Measurements from ENCODE around the gene TTLL9. TPM values are rescaled to one million over a fixed set of nuclear protein-coding genes. Genes with fewer than 3 reads are reported as not detected.

TTLL9 gene
- total and polyA plus RNA-seq, 2 donors (not counting 1 experiment from before 2014, with no cell fraction given): 0.74 to 0.76 TPM

DNA sequence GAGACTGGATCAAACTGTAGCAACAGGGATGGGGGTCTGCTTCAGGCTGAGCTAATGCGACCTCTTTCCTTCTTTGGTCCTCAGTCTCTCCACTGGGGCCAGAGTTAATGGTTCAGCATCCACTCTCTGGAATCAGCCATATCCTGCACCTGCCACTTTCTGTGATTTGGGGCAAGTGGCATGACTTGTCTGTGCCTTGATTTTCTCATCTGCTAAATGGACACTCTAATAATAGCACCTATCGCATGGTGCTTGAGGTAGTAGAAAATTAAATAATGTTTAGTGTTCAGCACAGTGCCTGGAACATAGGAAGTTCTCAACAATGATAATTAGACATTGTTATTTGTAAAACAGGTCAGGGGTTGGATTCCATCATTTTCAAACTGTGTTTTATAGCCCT is 103.9 kb downstream of the TTLL9 start:
- Histone ChIP-seq H3K4me2 (replicated peaks; ENCODE audit: low read depth, low read length, poor library complexity, severe bottlenecking) (no peak overlapping the region), H3K9me3 (ENCODE audit: control extremely low read depth in 1 of 3, control insufficient read depth in 2 of 3, insufficient read depth in 1 of 3, low read length in 2 of 3) (no peaks in the 10 kb centered on the region), H3K27ac (ENCODE audit: low read length in 2 of 2) (no peak overlapping the region), H2AFZ (ENCODE audit: insufficient read depth, low read depth, low read length, poor library complexity, severe bottlenecking) (no peak overlapping the region), H3K4me1 (ENCODE audit: control insufficient read depth in 2 of 2, insufficient read depth in 2 of 2, low read length in 2 of 2) (no peaks in the 10 kb centered on the region), H3K27me3 (replicated peaks in 1 of 4; ENCODE audit: control extremely low read depth in 1 of 4, control insufficient read depth in 3 of 4, insufficient read depth in 4 of 4, low read length in 3 of 4) (peaks cover 0 to 26% (median 5%) of the 10 kb centered on the region in 4 experiments), H3K9ac (ENCODE audit: low read length) (no peak overlapping the region), H3K36me3 (replicated peaks in 1 of 2; ENCODE audit: control extremely low read depth in 1 of 2, control insufficient read depth in 1 of 2, extremely low read depth in 1 of 2, insufficient read depth in 2 of 2, low read length in 1 of 2) (no peaks in the 10 kb centered on the region), H3K4me3 (ENCODE audit: control extremely low read depth in 1 of 5, extremely low read depth in 1 of 5, insufficient read depth in 1 of 5, low read depth in 2 of 5, low read length in 4 of 5) (no peak overlapping the region), H3K79me2 (ENCODE audit: control insufficient read depth, insufficient read depth, low read length) (no peaks in the 10 kb centered on the region), H4K20me1 (ENCODE audit: control insufficient read depth, insufficient read depth, low read length, poor library complexity, severe bottlenecking) (no peaks in the 10 kb centered on the region)
- ATAC-seq (ENCODE audit: low read depth): no peak
- TF ChIP-seq, protein P1, sequence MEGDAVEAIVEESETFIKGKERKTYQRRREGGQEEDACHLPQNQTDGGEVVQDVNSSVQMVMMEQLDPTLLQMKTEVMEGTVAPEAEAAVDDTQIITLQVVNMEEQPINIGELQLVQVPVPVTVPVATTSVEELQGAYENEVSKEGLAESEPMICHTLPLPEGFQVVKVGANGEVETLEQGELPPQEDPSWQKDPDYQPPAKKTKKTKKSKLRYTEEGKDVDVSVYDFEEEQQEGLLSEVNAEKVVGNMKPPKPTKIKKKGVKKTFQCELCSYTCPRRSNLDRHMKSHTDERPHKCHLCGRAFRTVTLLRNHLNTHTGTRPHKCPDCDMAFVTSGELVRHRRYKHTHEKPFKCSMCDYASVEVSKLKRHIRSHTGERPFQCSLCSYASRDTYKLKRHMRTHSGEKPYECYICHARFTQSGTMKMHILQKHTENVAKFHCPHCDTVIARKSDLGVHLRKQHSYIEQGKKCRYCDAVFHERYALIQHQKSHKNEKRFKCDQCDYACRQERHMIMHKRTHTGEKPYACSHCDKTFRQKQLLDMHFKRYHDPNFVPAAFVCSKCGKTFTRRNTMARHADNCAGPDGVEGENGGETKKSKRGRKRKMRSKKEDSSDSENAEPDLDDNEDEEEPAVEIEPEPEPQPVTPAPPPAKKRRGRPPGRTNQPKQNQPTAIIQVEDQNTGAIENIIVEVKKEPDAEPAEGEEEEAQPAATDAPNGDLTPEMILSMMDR (IDR thresholded peaks at IDR 0.05): no peak
- TF ChIP-seq EZH2 (IDR thresholded peaks at IDR 0.05; ENCODE audit: borderline replicate concordance, insufficient read depth, low read depth, low read length, poor library complexity, severe bottlenecking): no peak
- ChIA-PET POLR2A (no interaction called here), CTCF (no interaction called here)
- no peak for DNase-seq
- H3K27ac Mint-ChIP-seq: no peak overlapping the region
- 100% methylated on average over 1 of the region's 2 CpGs for WGBS (ENCODE audit: insufficient coverage)
- intact Hi-C loops (cut with micrococcal nuclease): no loop called here
- H3K9me3 Mint-ChIP-seq (ENCODE audit: insufficient read depth): no peaks in the 10 kb centered on the region
- H3K4me1 Mint-ChIP-seq: no peaks in the 10 kb centered on the region
- H3K27me3 Mint-ChIP-seq: peaks cover 56% of the 10 kb centered on the region
- no peak overlapping the region for H3K4me3 Mint-ChIP-seq

DNA sequence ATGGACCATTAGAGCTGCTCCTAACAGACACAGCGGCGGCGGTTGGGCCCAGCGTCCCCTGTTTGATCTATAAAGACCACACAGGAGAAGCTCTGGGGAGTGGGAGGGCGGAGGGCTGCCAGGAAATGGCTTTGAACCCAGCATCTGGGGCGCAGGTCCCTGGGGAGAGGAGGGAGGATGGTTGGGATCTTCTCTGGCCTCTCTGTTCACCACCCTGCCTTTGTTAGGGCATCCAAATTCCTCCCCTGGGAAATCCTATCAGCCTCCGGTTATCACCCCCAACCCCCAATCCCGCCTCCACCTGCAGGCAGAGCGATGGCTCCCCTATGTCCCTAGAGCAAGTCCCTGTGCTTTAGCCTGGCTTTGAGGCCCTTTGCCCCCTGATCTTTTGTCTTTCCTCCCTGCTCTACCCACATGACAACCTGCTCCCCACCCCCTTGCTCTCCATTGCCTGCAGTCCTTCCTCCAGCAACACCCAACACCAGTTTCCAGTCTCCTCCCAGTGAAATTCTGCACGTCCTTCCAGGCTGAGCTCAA is 104.6 kb downstream of the TTLL9 start:
- no peak for DNase-seq
- Histone ChIP-seq H3K27ac (ENCODE audit: low read length in 2 of 2) (no peak overlapping the region), H3K4me1 (ENCODE audit: control insufficient read depth in 2 of 2, insufficient read depth in 2 of 2, low read length in 2 of 2) (no peaks in the 10 kb centered on the region), H2AFZ (ENCODE audit: insufficient read depth, low read depth, low read length, poor library complexity, severe bottlenecking) (no peak overlapping the region), H3K79me2 (ENCODE audit: control insufficient read depth, insufficient read depth, low read length) (no peaks in the 10 kb centered on the region), H3K36me3 (replicated peaks in 1 of 2; ENCODE audit: control extremely low read depth in 1 of 2, control insufficient read depth in 1 of 2, extremely low read depth in 1 of 2, insufficient read depth in 2 of 2, low read length in 1 of 2) (no peaks in the 10 kb centered on the region), H3K9ac (ENCODE audit: low read length) (no peak overlapping the region), H3K4me3 (ENCODE audit: control extremely low read depth in 1 of 5, extremely low read depth in 1 of 5, insufficient read depth in 1 of 5, low read depth in 2 of 5, low read length in 4 of 5) (no peak overlapping the region), H3K4me2 (replicated peaks; ENCODE audit: low read depth, low read length, poor library complexity, severe bottlenecking) (no peak overlapping the region), H3K27me3 (replicated peaks in 1 of 4; ENCODE audit: control extremely low read depth in 1 of 4, control insufficient read depth in 3 of 4, insufficient read depth in 4 of 4, low read length in 3 of 4) (peaks cover 0 to 18% (median 4%) of the 10 kb centered on the region in 4 experiments), H4K20me1 (ENCODE audit: control insufficient read depth, insufficient read depth, low read length, poor library complexity, severe bottlenecking) (no peaks in the 10 kb centered on the region), H3K9me3 (ENCODE audit: control extremely low read depth in 1 of 3, control insufficient read depth in 2 of 3, insufficient read depth in 1 of 3, low read length in 2 of 3) (no peaks in the 10 kb centered on the region)
- H3K9me3 Mint-ChIP-seq (ENCODE audit: insufficient read depth): no peaks in the 10 kb centered on the region
- no peaks in the 10 kb centered on the region for H3K4me1 Mint-ChIP-seq
- ChIA-PET POLR2A (no interaction called here), CTCF (interaction anchor here (1.2 kb wide), 1 partner anchor 128 kb away, joined by 3 read pairs; no protein-coding TSS in a partner anchor)
- peaks cover 55% of the 10 kb centered on the region for H3K27me3 Mint-ChIP-seq
- no peak for TF ChIP-seq EZH2 (IDR thresholded peaks at IDR 0.05; ENCODE audit: borderline replicate concordance, insufficient read depth, low read depth, low read length, poor library complexity, severe bottlenecking)
- TF ChIP-seq, protein P1 (IDR thresholded peaks at IDR 0.05): no peak
- no peak overlapping the region for H3K27ac Mint-ChIP-seq
- WGBS (ENCODE audit: insufficient coverage): 7% methylated on average over 8 of the region's 10 CpGs
- H3K4me3 Mint-ChIP-seq: no peak overlapping the region
- intact Hi-C loops (cut with micrococcal nuclease): no loop called here
- no peak for ATAC-seq (ENCODE audit: low read depth)

Data from B cell (primary cell).